ENCODE results near the gene NOXO1.
A peak's percentile ranks its signal among the peaks of the same experiment; 100 is the strongest.
"Not testable (repeated sequence)": the region's sequence is repeated elsewhere in the genome, so short reads cannot be mapped to it uniquely, and the experiment has no call there.

NOXO1 gene

GRCh38 chr16:1942810-1943726 lies 38.2 kb downstream of the NOXO1 start, which contains the start of gene MSRB1:
MSRB1 (minus strand) TSS chr16:1943199; CDS start chr16:1943156, 43 bp downstream.
- peak; percentile 95 to 99 for DNase-seq (ENCODE audit: low read depth in 2 of 2, low spot score in 1 of 2)

GRCh38 chr16:1942047-1942809 lies 39.0 kb downstream of the NOXO1 start:
- DNase-seq (ENCODE audit: low read depth in 2 of 2, low spot score in 1 of 2), result no peak

- DNase-seq (ENCODE audit: low read depth in 2 of 2, low spot score in 1 of 2), result no peak
These were observed 39.9 kb downstream of the NOXO1 start for GRCh38 chr16:1941162-1942046.

GRCh38 chr16:1940273-1941161 lies 40.8 kb downstream of the NOXO1 start:
- DNase-seq (ENCODE audit: low read depth in 2 of 2, low spot score in 1 of 2), result no peak

- not testable (repeated sequence) for DNase-seq (ENCODE audit: low read depth in 2 of 2, low spot score in 1 of 2)
These were observed 41.4 kb downstream of the NOXO1 start for GRCh38 chr16:1939833-1940232.

- no peak for DNase-seq (ENCODE audit: low read depth in 2 of 2, low spot score in 1 of 2)
These were observed 42.4 kb downstream of the NOXO1 start for GRCh38 chr16:1938910-1939309.

- no peak for DNase-seq (ENCODE audit: low read depth in 2 of 2, low spot score in 1 of 2)
These were observed 43.0 kb downstream of the NOXO1 start for GRCh38 chr16:1938316-1938715.

GRCh38 chr16:1936945-1937479 lies 44.3 kb downstream of the NOXO1 start:
- no peak for DNase-seq (ENCODE audit: low read depth in 2 of 2, low spot score in 1 of 2)

GRCh38 chr16:1933097-1933661 lies 48.1 kb downstream of the NOXO1 start:
- no peak for DNase-seq (ENCODE audit: low read depth in 2 of 2, low spot score in 1 of 2)

- no peak for DNase-seq (ENCODE audit: low read depth in 2 of 2, low spot score in 1 of 2)
These were observed 48.9 kb downstream of the NOXO1 start for GRCh38 chr16:1932050-1933028.

GRCh38 chr16:1930338-1930720 lies 50.9 kb downstream of the NOXO1 start:
- no peak for DNase-seq (ENCODE audit: low read depth in 2 of 2, low spot score in 1 of 2)

- DNase-seq (ENCODE audit: low read depth in 2 of 2, low spot score in 1 of 2), result peak; percentile 78 to 87
These were observed 51.5 kb downstream of the NOXO1 start for GRCh38 chr16:1929578-1930337.

- no peak for DNase-seq (ENCODE audit: low read depth in 2 of 2, low spot score in 1 of 2)
These were observed 52.2 kb downstream of the NOXO1 start for GRCh38 chr16:1929105-1929504.
